Measurements from ENCODE around the gene CMIP.

DNA sequence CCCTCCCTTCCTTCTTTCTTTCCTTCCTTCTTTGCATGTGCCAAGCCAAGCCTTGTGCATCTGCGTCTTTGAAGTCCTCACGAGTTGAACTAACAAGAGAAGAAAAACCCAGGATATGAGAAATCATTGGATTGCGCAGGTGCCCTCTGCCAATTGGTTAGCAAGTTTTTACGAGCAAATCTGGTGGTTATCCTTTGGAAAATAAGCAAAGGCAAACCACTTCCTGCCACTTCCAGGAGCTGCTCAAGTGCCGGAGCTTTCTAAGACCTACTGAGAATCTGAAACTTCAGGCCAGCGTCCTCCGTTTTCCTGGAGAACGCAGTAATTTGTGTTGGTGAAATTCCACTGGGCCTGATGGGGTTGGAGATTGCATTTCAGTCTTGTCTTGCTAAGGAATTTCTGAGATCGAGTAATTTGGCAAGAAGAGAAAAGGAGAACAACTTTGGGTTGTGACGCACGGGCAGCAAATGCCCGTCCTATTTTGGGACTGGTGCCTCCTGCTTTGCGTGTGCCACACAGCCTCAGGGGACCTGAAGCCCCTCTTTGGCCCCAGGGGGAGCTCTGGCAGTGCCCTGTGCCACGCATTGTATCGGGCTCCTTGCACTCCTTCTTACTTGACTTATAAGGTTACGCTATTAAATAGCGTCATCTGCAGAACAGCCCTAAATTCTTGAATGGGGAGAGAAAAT lies 56.4 kb downstream of the CMIP start:
- TF ChIP-seq, protein P1, sequence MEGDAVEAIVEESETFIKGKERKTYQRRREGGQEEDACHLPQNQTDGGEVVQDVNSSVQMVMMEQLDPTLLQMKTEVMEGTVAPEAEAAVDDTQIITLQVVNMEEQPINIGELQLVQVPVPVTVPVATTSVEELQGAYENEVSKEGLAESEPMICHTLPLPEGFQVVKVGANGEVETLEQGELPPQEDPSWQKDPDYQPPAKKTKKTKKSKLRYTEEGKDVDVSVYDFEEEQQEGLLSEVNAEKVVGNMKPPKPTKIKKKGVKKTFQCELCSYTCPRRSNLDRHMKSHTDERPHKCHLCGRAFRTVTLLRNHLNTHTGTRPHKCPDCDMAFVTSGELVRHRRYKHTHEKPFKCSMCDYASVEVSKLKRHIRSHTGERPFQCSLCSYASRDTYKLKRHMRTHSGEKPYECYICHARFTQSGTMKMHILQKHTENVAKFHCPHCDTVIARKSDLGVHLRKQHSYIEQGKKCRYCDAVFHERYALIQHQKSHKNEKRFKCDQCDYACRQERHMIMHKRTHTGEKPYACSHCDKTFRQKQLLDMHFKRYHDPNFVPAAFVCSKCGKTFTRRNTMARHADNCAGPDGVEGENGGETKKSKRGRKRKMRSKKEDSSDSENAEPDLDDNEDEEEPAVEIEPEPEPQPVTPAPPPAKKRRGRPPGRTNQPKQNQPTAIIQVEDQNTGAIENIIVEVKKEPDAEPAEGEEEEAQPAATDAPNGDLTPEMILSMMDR (IDR thresholded peaks at IDR 0.05) = no peak
- no peak for TF ChIP-seq POLR2A (IDR thresholded peaks at IDR 0.05)

Measured in thyroid gland (tissue), 4 donors.